OCI-LY3 (cell line): ENCODE results near the gene TOMM40L.

Source experiments
- H2AFZ ChIP-seq: fragments of 200-600, 300-600 bp; shearing (Covaris generic); 2 replicates; pipeline ENCODE4 v1.6.0; 2014; ENCODE audit warnings: antibody characterized with exemption, low read depth, low read length
- H3K27ac ChIP-seq: fragments of 200-600, 300-600 bp; sonication (generic); 2 replicates; pipeline ENCODE4 v1.5.1; 2014; ENCODE audit warnings: mild to moderate bottlenecking, low read length, moderate library complexity, mixed read lengths
- H3K27me3 ChIP-seq: fragments of 200-600, 300-600 bp; sonication (generic); 2 replicates; pipeline ENCODE4 v1.6.1; 2014; ENCODE audit warnings: low read depth, low read length, mixed read lengths
- H3K36me3 ChIP-seq: fragments of 200-600, 300-600 bp; sonication (generic); replicated peaks from 2 replicates; pipeline ENCODE3; 2014; ENCODE audit warnings: low read depth, low read length, mixed read lengths
- H3K4me1 ChIP-seq: fragments of 300-600, 200-600 bp; sonication (generic); 2 replicates; pipeline ENCODE4 v1.6.1; 2014; ENCODE audit warnings: low read length, mixed read lengths
- H3K4me2 ChIP-seq: fragments of 200-600, 300-600 bp; sonication (generic); 2 replicates; pipeline ENCODE4 v1.6.1; 2014; ENCODE audit warnings: low read length, mixed read lengths
- H3K4me3 ChIP-seq: fragments of 300-600, 200-600 bp; sonication (generic); 2 replicates; pipeline ENCODE4 v1.5.1; 2014; ENCODE audit warnings: antibody characterized with exemption, mild to moderate bottlenecking, low read length, moderate library complexity
- H3K79me2 ChIP-seq: fragments of 300-600, 200-600 bp; shearing (Covaris generic); 2 replicates; pipeline ENCODE4 v1.6.1; 2014; ENCODE audit warnings: mild to moderate bottlenecking, low read length, mixed read lengths
- H3K9ac ChIP-seq: fragments of 300-600, 200-600 bp; shearing (Covaris generic); 2 replicates; pipeline ENCODE4 v1.6.0; 2014; ENCODE audit warnings: mild to moderate bottlenecking, low read length, moderate library complexity
- H3K9me3 ChIP-seq: fragments of 200-600, 300-600 bp; shearing (Covaris generic); 2 replicates; pipeline ENCODE4 v1.6.1; 2014; ENCODE audit warnings: low read length, mixed read lengths; ENCODE audit not compliant: insufficient read depth
- H4K20me1 ChIP-seq: fragments of 200-600, 300-600 bp; sonication (generic); 2 replicates; pipeline ENCODE4 v1.6.1; 2016; ENCODE audit warnings: low read length, mixed read lengths; ENCODE audit not compliant: insufficient read depth
- CTCF ChIP-seq: fragments of 200-600, 300-600 bp; sonication (generic); IDR thresholded peaks from 2 replicates; pipeline ENCODE4 v1.5.1; 2014; ENCODE audit warnings: antibody characterized with exemption, low read length, low read depth
- EZH2phosphoT487 ChIP-seq: fragments of 200-600 bp; shearing (Covaris generic); IDR thresholded peaks from 2 replicates; pipeline ENCODE4 v1.6.1; 2018; ENCODE audit warnings: antibody characterized with exemption, mixed run types, low read depth

TOMM40L gene

DNA sequence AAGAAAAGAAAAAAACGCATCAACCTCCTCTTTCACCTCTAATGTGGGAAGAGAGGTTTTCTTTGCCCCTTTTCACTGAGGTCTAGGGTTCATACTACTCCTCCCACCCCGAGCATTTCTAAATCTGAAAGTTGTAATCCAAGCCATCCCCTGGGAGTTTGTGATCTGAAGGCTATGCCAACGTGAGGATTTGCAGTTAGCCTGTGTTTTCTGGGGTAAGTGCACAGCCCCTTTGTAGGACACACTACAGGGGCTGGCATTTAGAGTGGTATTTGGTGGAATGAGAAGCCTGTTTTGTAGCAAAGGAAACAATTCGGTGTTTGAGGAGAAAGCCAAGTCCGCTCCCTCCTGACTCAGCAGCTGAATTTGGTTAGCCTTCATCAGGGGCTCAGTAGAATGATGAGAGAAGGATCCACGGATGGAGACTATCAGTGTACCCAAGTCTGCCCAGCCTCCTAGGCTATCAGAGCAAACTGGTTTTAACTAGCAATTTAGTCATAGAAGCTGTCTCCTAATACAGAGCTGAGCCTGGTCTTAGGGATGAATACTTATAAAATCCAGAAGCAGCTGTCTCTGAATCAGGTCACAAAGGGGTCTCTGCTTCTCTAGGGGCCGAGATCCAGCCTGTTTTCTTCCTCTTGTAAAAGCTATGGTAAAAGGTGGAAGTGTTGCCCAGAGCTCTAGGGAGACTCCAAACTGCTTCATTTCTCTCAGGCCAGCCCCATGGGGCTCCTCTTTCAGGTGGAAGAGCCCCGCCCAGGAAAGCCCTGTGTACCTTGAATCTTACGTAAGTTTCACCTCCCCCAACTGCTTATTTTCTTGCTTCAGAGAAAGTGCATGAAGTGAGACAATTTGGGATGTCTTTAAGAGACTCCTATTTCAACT lies 34.8 kb downstream of the TOMM40L start:
- H3K4me3 ChIP-seq, result peak overlapping the region; percentile 48
- H2AFZ ChIP-seq, result peak overlapping the region; percentile 13; the same call in 1 of the 2 replicates
- H3K27ac ChIP-seq, result no peak overlapping the region
- H3K9me3 ChIP-seq, result peaks cover 9% of the 10 kb centered on the region; the same call in 1 of the 2 replicates
- TF ChIP-seq EZH2phosphoT487 (no peak), CTCF (no peak)
- H3K79me2 ChIP-seq, result no peaks in the 10 kb centered on the region
- no peaks in the 10 kb centered on the region for H3K36me3 ChIP-seq
- H3K27me3 ChIP-seq, result peaks cover 38% of the 10 kb centered on the region
- no peaks in the 10 kb centered on the region for H4K20me1 ChIP-seq
- no peak overlapping the region for H3K9ac ChIP-seq
- peaks cover 20% of the 10 kb centered on the region for H3K4me1 ChIP-seq
- peak overlapping the region; percentile 69 for H3K4me2 ChIP-seq

GRCh38 chr1:161261261-161262235 lies 35.7 kb downstream of the TOMM40L start:
- peak overlapping the region; percentile 13; the same call in 1 of the 2 replicates for H2AFZ ChIP-seq

GRCh38 chr1:161265305-161265704 lies 39.4 kb downstream of the TOMM40L start:
- H3K4me1 ChIP-seq, result peaks cover 34% of the 10 kb centered on the region
- H3K4me3 ChIP-seq, result no peak overlapping the region
- peaks cover 44% of the 10 kb centered on the region for H3K27me3 ChIP-seq
- no peak overlapping the region for H3K9ac ChIP-seq
- H3K9me3 ChIP-seq, result no peaks in the 10 kb centered on the region
- H3K27ac ChIP-seq, result no peak overlapping the region
- H3K79me2 ChIP-seq, result no peaks in the 10 kb centered on the region
- TF ChIP-seq EZH2phosphoT487 (no peak), CTCF (no peak)
- no peak overlapping the region for H2AFZ ChIP-seq
- H4K20me1 ChIP-seq, result no peaks in the 10 kb centered on the region
- no peaks in the 10 kb centered on the region for H3K36me3 ChIP-seq
- no peak overlapping the region for H3K4me2 ChIP-seq

More at GRCh38 chr1:161261261-161262235, 35.7 kb downstream of the TOMM40L start:
- no peaks in the 10 kb centered on the region for H3K79me2 ChIP-seq
- H3K9ac ChIP-seq, result no peak overlapping the region
- peaks cover 9% of the 10 kb centered on the region; the same call in 1 of the 2 replicates for H3K9me3 ChIP-seq
- peak overlapping the region; percentile 69 for H3K4me2 ChIP-seq
- no peaks in the 10 kb centered on the region for H3K36me3 ChIP-seq
- H3K27me3 ChIP-seq, result peaks cover 46% of the 10 kb centered on the region
- no peaks in the 10 kb centered on the region for H4K20me1 ChIP-seq
- no peak overlapping the region for H3K27ac ChIP-seq
- peaks cover 20% of the 10 kb centered on the region for H3K4me1 ChIP-seq
- TF ChIP-seq EZH2phosphoT487 (no peak), CTCF (no peak)
- H3K4me3 ChIP-seq, result peak overlapping the region; percentile 48
